Measurements from ENCODE around the gene KCNK18.

- TF ChIP-seq POLR2AphosphoS5 (IDR thresholded peaks at IDR 0.05), result no peak
- TF ChIP-seq CTCF (IDR thresholded peaks at IDR 0.05), result no peak
- no peak for TF ChIP-seq POLR2A (IDR thresholded peaks at IDR 0.05; ENCODE audit: low read depth)
Observed at GRCh38 chr10:117218654-117219053, 21.4 kb downstream of the KCNK18 start.
